ENCODE measurements around the gene PIK3R1. TPM values are rescaled to one million over a fixed set of nuclear protein-coding genes. Genes with fewer than 3 reads are reported as not detected.

PIK3R1 gene
- total RNA-seq, 4 donors from 2014 or later: 244 to 563 (median 329) TPM

- TF ChIP-seq POLR2A (IDR thresholded peaks at IDR 0.05; ENCODE audit: low read depth) (no peak), CTCF (IDR thresholded peaks at IDR 0.05) (no peak), EP300 (IDR thresholded peaks at IDR 0.05) (no peak), POLR2AphosphoS5 (IDR thresholded peaks at IDR 0.05) (no peak)
- no peak for DNase-seq (ENCODE audit: extremely low spot score)
- no peaks in the 10 kb centered on the region for H3K27me3 ChIP-seq
- H3K4me3 ChIP-seq: no peak overlapping the region
- WGBS: 94% methylated on average over 2 of the region's 2 CpGs
- H3K4me1 ChIP-seq: peaks cover 74 to 100% (median 99%) of the 10 kb centered on the region in 4 donors
- no peaks in the 10 kb centered on the region for H3K9me3 ChIP-seq
- intact Hi-C loops (cut with DNase I): loop anchor here (10.0 kb wide), 1 partner anchor 555 kb away; no protein-coding TSS in a partner anchor
- H3K27ac ChIP-seq (replicated peaks in 1 of 4): peak overlapping the region; percentile 74 to 82 (median 78)
- H3K36me3 ChIP-seq: peaks cover 0 to 4% (median 0%) of the 10 kb centered on the region in 4 donors
Observed at GRCh38 chr5:68249520-68249919, 34.0 kb downstream of the PIK3R1 start.

GRCh38 chr5:68250661-68251298 lies 35.2 kb downstream of the PIK3R1 start:
- Histone ChIP-seq H3K4me3 (peak overlapping the region in 3 of 4 donors; percentile 2 to 45 (median 39)), H3K27me3 (no peaks in the 10 kb centered on the region), H3K4me1 (peaks cover 73 to 100% (median 99%) of the 10 kb centered on the region in 4 donors), H3K9me3 (no peaks in the 10 kb centered on the region), H3K36me3 (peaks cover 0 to 4% (median 0%) of the 10 kb centered on the region in 4 donors), H3K27ac (replicated peaks in 1 of 4) (peak overlapping the region; percentile 74 to 82 (median 78))
- TF ChIP-seq POLR2AphosphoS5 (IDR thresholded peaks at IDR 0.05) (peak in 1 of 2 donors; percentile 1), CTCF (IDR thresholded peaks at IDR 0.05) (no peak)
- intact Hi-C loops (cut with DNase I): loop anchor here (5.0 to 10.0 kb wide), 4 partner anchors 33 to 1006 kb away; partner anchors contain the start of gene PIK3R1
- DNase-seq (ENCODE audit: extremely low spot score): no peak
- WGBS: 48% methylated on average over 5 of the region's 5 CpGs

- peaks cover 76 to 100% (median 100%) of the 10 kb centered on the region in 4 donors for H3K4me1 ChIP-seq
- 23% methylated on average over 4 of the region's 4 CpGs for WGBS
- no peak for DNase-seq (ENCODE audit: extremely low spot score)
- H3K4me3 ChIP-seq: peak overlapping the region; percentile 33 to 45 (median 42)
- peak overlapping the region; percentile 74 to 82 (median 78) for H3K27ac ChIP-seq (replicated peaks in 1 of 4)
- H3K27me3 ChIP-seq: no peaks in the 10 kb centered on the region
- intact Hi-C loops (cut with DNase I): loop anchor here (5.0 to 10.0 kb wide), 4 partner anchors 34 to 1007 kb away; partner anchors contain the start of gene PIK3R1
- H3K9me3 ChIP-seq: no peaks in the 10 kb centered on the region
- TF ChIP-seq POLR2A (IDR thresholded peaks at IDR 0.05; ENCODE audit: low read depth) (no peak), CTCF (IDR thresholded peaks at IDR 0.05) (no peak), POLR2AphosphoS5 (IDR thresholded peaks at IDR 0.05) (no peak), EP300 (IDR thresholded peaks at IDR 0.05) (no peak)
- H3K36me3 ChIP-seq: peaks cover 0 to 4% (median 0%) of the 10 kb centered on the region in 4 donors
Observed at GRCh38 chr5:68251386-68251785, 35.8 kb downstream of the PIK3R1 start.

- no peak for DNase-seq (ENCODE audit: extremely low spot score)
- H3K4me3 ChIP-seq: peak overlapping the region; percentile 33 to 45 (median 42)
- H3K27me3 ChIP-seq: no peaks in the 10 kb centered on the region
- intact Hi-C loops (cut with DNase I): loop anchor here (5.0 to 10.0 kb wide), 4 partner anchors 35 to 1007 kb away; partner anchors contain the start of gene PIK3R1
- H3K36me3 ChIP-seq: peaks cover 0 to 4% (median 0%) of the 10 kb centered on the region in 4 donors
- WGBS: 41% methylated on average over 6 of the region's 6 CpGs
- peak overlapping the region; percentile 74 to 82 (median 78) for H3K27ac ChIP-seq (replicated peaks in 1 of 4)
- H3K4me1 ChIP-seq: peaks cover 82 to 100% (median 100%) of the 10 kb centered on the region in 4 donors
- H3K9me3 ChIP-seq: no peaks in the 10 kb centered on the region
- TF ChIP-seq POLR2AphosphoS5 (IDR thresholded peaks at IDR 0.05) (peak; percentile 70 to 81), POLR2A (IDR thresholded peaks at IDR 0.05; ENCODE audit: low read depth) (no peak)
Observed at GRCh38 chr5:68251804-68252522, 36.4 kb downstream of the PIK3R1 start.
